LHCN-M2 (cell line): ENCODE measurements around the gene LYSMD2. TPM values are rescaled to one million over a fixed set of nuclear protein-coding genes. Genes with fewer than 3 reads are reported as not detected.

Source experiments
- DNase-seq: peaks from one replicate; pipeline ENCODE4 v3.0.0-alpha.2; 2012; ENCODE audit warnings: low read depth
- total RNA-seq: library from RNA; depleted of rRNA; stranded (reverse); fragments of >200 nt; gene quantifications from 2 replicates; pipeline ENCODE4 v1.2.3, GENCODE V29; 2014

LYSMD2 gene
- total RNA-seq, 1 experiment from 2014 or later = 4.7 TPM

GRCh38 chr15:51752888-51753287, 15.4 kb upstream of the LYSMD2 start:
- DNase-seq = no peak

DNA sequence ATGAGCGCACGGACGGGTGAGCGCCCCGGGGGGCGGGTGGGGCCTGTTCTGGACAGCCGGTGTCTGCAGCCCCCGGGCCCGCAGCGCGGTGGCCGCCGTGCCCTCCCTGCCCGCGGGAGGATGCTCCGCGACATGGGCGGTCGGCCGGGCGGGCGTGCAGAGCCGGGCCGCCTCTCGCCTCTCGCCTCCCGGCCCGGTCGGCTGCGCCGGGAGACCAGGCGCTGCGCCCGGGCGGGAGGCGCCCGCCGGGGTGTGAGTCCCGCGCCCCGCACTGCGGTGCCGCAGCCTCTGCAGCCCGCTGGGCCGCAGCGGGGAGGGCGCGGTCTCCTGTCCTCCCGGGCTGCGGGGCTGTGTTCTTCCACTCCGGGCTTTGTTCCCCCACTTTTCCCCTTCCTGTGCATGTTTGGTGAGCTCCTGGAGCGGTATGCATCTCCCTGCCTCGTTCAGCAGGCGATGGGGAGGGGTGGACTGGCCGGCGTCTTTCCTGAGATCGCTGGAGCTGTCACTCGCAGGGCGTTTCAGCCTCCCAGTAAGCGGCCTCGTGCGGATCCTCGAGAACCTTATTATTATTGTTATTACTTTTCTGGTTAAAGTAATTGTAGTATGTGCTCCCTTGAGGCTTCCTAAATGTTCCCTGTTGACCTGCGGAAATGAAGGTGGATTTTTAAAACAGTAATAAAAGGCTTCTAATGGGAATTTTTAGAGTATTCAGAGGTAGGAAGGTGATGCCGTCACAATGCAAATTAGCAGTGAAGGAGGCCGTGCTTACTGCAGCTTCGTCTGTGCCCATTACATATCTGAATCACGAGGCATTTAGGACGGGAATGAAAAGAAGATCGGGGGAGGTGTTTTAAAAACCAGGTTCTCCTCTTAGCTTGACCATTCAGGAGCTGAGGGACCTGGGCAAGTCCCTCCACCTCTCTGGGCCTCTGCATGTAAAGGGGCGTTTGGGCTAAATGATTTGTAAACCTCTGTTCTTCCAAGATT, 14.5 kb upstream of the LYSMD2 start:
- peak; percentile 30 for DNase-seq

DNA sequence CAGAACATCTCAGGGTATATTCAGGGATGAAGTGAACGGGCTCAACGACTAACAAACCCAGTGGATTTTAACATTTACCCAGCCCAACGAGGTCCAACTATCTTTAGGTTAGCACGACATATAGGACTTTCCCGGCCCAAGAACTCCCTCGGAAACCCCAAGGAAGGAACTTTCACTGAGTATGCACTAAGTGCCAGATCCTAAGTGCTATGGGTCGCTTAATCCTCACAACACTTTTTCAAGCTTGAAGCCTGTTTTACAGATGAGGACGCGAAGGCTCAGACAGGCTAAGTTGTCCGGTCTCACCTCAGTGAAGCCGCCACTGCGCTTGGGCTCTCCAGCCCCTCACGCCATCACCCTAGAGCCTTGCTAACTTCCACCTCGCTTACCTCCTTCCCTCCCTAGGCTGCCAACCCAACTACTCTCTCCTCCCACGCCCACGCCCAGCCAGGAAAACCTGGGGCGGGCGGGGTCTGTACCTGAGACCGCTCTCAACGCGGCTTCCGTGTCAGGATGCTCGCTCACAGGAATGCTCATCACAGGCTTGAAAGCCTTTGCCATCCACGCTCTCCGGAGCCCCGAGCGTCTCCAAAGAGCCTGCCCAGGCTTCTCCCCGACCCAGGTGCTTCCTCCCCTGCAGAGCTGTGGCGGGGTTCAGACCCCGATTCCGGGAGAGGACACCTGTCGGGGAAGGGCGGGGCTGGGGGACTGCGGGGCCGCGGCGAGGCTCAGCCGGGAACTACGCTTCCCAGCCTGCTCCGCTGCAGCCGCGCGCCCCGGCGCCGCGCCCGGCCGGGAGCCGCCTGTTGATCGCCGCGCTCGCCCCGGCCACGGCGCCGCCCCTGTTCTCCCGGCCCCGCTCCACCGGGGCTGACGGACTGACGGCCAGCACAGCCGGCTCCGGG, 13.6 kb upstream of the LYSMD2 start, which contains the start of gene TMOD2:
Gene TMOD2, plus strand, starts transcription at position 806 of the 905 bp plus-strand sequence. CDS start 14,845 bp downstream, outside the sequence.
- DNase-seq = peak; percentile 18

GRCh38 chr15:51750186-51750585, 12.7 kb upstream of the LYSMD2 start:
- DNase-seq = no peak

- no peak for DNase-seq
These were observed 11.9 kb upstream of the LYSMD2 start for GRCh38 chr15:51749307-51749706.

- DNase-seq = no peak
These were observed 1.7 kb upstream of the LYSMD2 start for GRCh38 chr15:51739061-51739712.

- no peak for DNase-seq
These were observed 1.1 kb upstream of the LYSMD2 start for GRCh38 chr15:51738553-51738952.

GRCh38 chr15:51736751-51737521, 519 bp downstream of the LYSMD2 start:
- no peak for DNase-seq

- DNase-seq = no peak
These were observed 1.4 kb downstream of the LYSMD2 start for GRCh38 chr15:51736069-51736468.

GRCh38 chr15:51735228-51736010, 2.0 kb downstream of the LYSMD2 start:
- no peak for DNase-seq

GRCh38 chr15:51732646-51733045, 4.8 kb downstream of the LYSMD2 start:
- DNase-seq = no peak

- no peak for DNase-seq
These were observed 5.7 kb downstream of the LYSMD2 start for GRCh38 chr15:51731549-51732267.

DNA sequence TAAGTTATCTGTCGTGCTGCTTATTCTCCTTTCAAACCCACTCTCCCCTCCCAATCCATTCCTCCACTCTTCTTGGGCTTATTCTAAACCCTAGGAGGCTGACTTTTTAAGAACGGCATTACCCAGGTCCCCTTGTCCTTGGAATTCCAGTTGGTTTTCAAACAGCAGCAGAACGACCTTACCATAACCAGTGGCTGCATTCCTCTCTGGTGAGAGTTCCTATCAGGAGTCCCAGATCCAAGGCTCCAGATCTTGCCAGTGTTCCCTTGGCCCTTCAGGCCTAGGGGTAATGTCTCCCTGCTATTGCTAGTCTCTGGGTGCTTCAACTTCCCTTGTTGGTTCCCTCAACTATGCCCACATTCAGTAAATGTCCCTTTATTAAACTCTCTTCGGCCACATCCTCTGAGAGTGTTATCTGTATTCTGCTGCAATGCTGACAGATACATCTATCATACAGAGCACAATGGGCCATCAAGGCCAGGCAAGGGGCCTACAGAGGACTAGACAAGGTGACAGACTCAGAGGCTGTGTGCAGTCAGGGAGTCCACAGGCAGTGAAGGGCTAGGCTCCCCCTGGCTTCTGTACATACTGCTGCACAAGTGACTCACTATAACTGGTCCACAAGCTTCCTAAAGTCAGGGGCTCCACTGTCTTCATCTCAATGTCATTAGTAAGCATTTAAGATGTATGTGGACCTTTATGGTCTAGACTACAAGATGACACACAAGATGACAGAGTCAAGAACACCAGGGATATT, 10.1 kb downstream of the LYSMD2 start:
- peak; percentile 22 for DNase-seq

DNA sequence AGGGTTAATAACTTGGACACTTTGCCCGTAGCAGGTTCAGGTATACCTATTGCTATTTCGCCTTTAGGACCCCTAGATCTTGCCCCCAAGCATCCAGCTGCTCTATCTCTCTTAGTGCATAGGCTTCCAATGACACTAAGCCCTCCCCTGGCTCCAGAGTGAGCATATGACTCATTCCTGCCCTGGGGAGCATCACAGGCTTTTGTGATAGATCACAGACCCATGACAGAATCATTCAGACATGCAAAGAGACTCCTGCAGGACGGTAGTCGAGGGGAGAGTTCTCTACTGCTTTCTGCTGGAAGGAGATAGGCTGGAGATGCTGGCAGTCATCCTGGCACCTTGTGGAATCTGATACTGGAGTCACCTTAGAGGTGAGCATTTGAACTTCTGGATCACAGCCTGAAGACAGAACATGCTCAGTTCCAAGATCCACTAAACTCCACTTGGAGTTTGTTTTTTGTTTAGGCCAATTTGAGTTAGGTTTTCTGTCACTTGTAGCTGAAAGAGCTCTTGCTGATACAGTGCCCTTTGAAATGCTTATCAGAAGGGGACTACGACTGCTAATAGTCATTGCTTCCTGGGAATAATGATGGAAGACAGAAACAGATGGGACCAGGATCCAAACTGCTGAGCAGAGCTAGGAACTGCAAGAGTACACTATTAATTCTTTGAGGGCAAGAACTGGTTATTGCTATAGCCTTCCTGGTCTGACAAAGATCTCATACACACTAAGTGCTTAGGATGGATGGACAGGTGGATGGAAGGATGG, 11.0 kb downstream of the LYSMD2 start:
- peak; percentile 82 for DNase-seq

- no peak for DNase-seq
These were observed 12.8 kb downstream of the LYSMD2 start for GRCh38 chr15:51724673-51725072.

DNA sequence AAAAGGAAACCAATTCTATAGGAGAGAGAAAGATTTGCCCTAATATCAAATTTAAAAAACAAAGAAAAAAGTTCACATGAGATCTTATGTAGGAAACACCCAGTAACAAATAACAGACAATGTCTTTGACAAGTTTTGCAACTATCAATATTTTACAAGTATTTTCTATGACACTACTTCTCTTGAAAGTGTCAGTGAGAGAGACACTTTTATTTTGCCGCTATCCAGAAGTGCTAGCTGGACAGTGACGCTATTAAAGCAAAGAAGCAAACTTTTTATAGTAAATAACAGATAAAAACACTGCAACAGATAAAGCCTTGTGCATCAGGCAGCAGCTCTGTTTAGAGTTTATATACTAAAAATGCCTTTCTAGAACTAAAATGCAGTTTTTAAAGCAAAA, 13.3 kb downstream of the LYSMD2 start:
- DNase-seq = no peak

GRCh38 chr15:51721199-51721960, 16.1 kb downstream of the LYSMD2 start:
- DNase-seq = no peak
